ENCODE measurements around the gene RIPOR3. TPM values are rescaled to one million over a fixed set of nuclear protein-coding genes. Genes with fewer than 3 reads are reported as not detected.

The RIPOR3 gene
- total RNA-seq, 2 donors from 2014 or later, result 2.3 to 6.9 TPM

GRCh38 chr20:50668798-50669197, 22.5 kb downstream of the RIPOR3 start:
- intact Hi-C loops (cut with DNase I), result loop anchor here (5.0 kb wide), 1 partner anchor 44 kb away; no protein-coding TSS in a partner anchor
- Histone ChIP-seq H3K36me3 (replicated peaks in 1 of 2; ENCODE audit: insufficient read depth in 1 of 2, low read depth in 2 of 2) (no peaks in the 10 kb centered on the region), H3K27ac (no peak overlapping the region), H3K4me3 (no peak overlapping the region), H3K27me3 (no peaks in the 10 kb centered on the region), H3K4me1 (peaks cover 22% of the 10 kb centered on the region), H3K9me3 (no peaks in the 10 kb centered on the region)
- no peak for ATAC-seq
- no peak for TF ChIP-seq CTCF (IDR thresholded peaks at IDR 0.05)
- TF ChIP-seq POLR2A (IDR thresholded peaks at IDR 0.05), result no peak
- WGBS, 2 donors, result 85 to 90% methylated on average over 4 of the region's 4 CpGs
- DNase-seq, result no peak

GRCh38 chr20:50668326-50668725, 23.0 kb downstream of the RIPOR3 start:
- Histone ChIP-seq H3K36me3 (replicated peaks in 1 of 2; ENCODE audit: insufficient read depth in 1 of 2, low read depth in 2 of 2) (no peaks in the 10 kb centered on the region), H3K4me3 (no peak overlapping the region), H3K9me3 (no peaks in the 10 kb centered on the region), H3K27me3 (no peaks in the 10 kb centered on the region), H3K4me1 (peaks cover 23% of the 10 kb centered on the region), H3K27ac (no peak overlapping the region)
- no peak for ATAC-seq
- TF ChIP-seq POLR2A (IDR thresholded peaks at IDR 0.05) (no peak), CTCF (IDR thresholded peaks at IDR 0.05) (no peak)
- WGBS, 2 donors, result 90 to 91% methylated on average over 6 of the region's 6 CpGs
- intact Hi-C loops (cut with DNase I), result loop anchor here (5.0 kb wide), 1 partner anchor 44 kb away; no protein-coding TSS in a partner anchor
- DNase-seq, result no peak

- Histone ChIP-seq H3K4me3 (no peak overlapping the region), H3K27ac (no peak overlapping the region), H3K27me3 (no peaks in the 10 kb centered on the region), H3K4me1 (peaks cover 35% of the 10 kb centered on the region), H3K36me3 (replicated peaks in 1 of 2; ENCODE audit: insufficient read depth in 1 of 2, low read depth in 2 of 2) (no peaks in the 10 kb centered on the region), H3K9me3 (no peaks in the 10 kb centered on the region)
- DNase-seq (no peak), ATAC-seq (no peak)
- 73 to 75% methylated on average over 9 of the region's 9 CpGs for WGBS, 2 donors
- no peak for TF ChIP-seq CTCF (IDR thresholded peaks at IDR 0.05)
- TF ChIP-seq POLR2A (IDR thresholded peaks at IDR 0.05), result no peak
- intact Hi-C loops (cut with DNase I), result loop anchor here (5.0 kb wide), 1 partner anchor 45 kb away; no protein-coding TSS in a partner anchor
Measured at GRCh38 chr20:50666709-50667298, 24.5 kb downstream of the RIPOR3 start.

GRCh38 chr20:50664254-50664653, 27.1 kb downstream of the RIPOR3 start:
- no peaks in the 10 kb centered on the region for H3K36me3 ChIP-seq (replicated peaks in 1 of 2; ENCODE audit: insufficient read depth in 1 of 2, low read depth in 2 of 2)
- peak in 1 of 3 donors; percentile 8 for TF ChIP-seq POLR2A (IDR thresholded peaks at IDR 0.05)
- TF ChIP-seq CTCF (IDR thresholded peaks at IDR 0.05), result no peak
- no peaks in the 10 kb centered on the region for H3K27me3 ChIP-seq
- 31 to 38% methylated on average over 9 to 11 of the region's 11 CpGs for WGBS, 2 donors
- intact Hi-C loops (cut with DNase I), result no loop called here
- peak overlapping the region; percentile 93 to 98 (median 95) for H3K27ac ChIP-seq
- H3K9me3 ChIP-seq, result no peaks in the 10 kb centered on the region
- H3K4me1 ChIP-seq, result peaks cover 54% of the 10 kb centered on the region
- no peak for ATAC-seq
- peak; percentile 38 to 66 (median 50) for DNase-seq
- no peak overlapping the region for H3K4me3 ChIP-seq
